ENCODE data around the gene CNTNAP2. TPM values are rescaled to one million over a fixed set of nuclear protein-coding genes. Genes with fewer than 3 reads are reported as not detected.

CNTNAP2 gene
- total and polyA plus RNA-seq, 2 of the 4 experiments (the other 2 are of a cell fraction): not detected

DNA sequence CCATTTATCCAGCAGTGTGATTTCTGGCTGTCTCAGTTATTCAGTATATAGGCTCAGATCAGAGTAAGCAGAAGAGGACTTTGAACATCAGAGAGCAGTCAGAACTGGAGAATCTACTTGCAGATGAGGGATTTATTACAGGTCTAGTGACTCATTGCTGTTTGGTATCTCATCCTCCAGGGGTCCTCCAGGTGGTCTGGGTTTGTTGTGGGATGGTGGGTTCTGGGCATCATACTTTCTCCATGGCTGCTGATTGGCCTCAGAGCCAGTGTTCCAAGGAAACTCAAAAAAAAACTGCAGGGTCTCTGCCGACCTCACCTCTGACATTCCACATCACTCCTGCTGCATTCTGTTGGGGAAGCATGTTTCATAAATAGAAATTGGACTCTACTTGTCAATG, 214.8 kb downstream of the CNTNAP2 start:
- in situ Hi-C loops (cut with MboI; ENCODE audit: low sequenced_read_pairs): no loop called here
- Histone ChIP-seq H3K56ac (ENCODE audit: extremely low read depth, insufficient read depth, low read length) (no peak overlapping the region), H2BK20ac (ENCODE audit: low read depth, low read length) (no peak overlapping the region), H3K27ac (ENCODE audit: insufficient read depth, low read length) (no peak overlapping the region), H2AK9ac (replicated peaks; ENCODE audit: low read depth, low read length, poor library complexity) (no peak overlapping the region), H4K20me1 (ENCODE audit: insufficient read depth, low read length) (no peaks in the 10 kb centered on the region), H3K4ac (ENCODE audit: low read depth, low read length) (no peak overlapping the region), H2AFZ (replicated peaks; ENCODE audit: low read length, poor library complexity) (no peak overlapping the region), H3K4me3 (ENCODE audit: insufficient read depth, low read depth, low read length) (no peak overlapping the region), H3K36me3 (ENCODE audit: control insufficient read depth, insufficient read depth, low read length) (no peaks in the 10 kb centered on the region), H3K9me1 (ENCODE audit: insufficient read depth, low read length) (no peaks in the 10 kb centered on the region), H4K91ac (ENCODE audit: insufficient read depth, low read depth, low read length) (no peak overlapping the region), H4K5ac (ENCODE audit: low read depth, low read length) (no peak overlapping the region), H3K4me2 (ENCODE audit: low read depth, low read length) (no peak overlapping the region), H3K14ac (replicated peaks; ENCODE audit: low read depth, low read length) (no peak overlapping the region), H4K8ac (ENCODE audit: low read depth in 2 of 2, low read length in 2 of 2) (no peak overlapping the region), H3K18ac (ENCODE audit: low read depth, low read length) (no peak overlapping the region), H3K27me3 (ENCODE audit: control insufficient read depth, insufficient read depth, low read length) (no peaks in the 10 kb centered on the region), H2BK5ac (ENCODE audit: low read depth, low read length, poor library complexity, severe bottlenecking) (no peak overlapping the region), H2BK120ac (ENCODE audit: low read depth, low read length) (no peak overlapping the region), H3K23ac (ENCODE audit: low read depth, low read length) (no peak overlapping the region), H2BK15ac (ENCODE audit: low read depth, low read length) (no peak overlapping the region), H3K9ac (ENCODE audit: low read depth, low read length) (no peak overlapping the region), H2AK5ac (ENCODE audit: low read depth, low read length) (no peak overlapping the region), H3K9me3 (ENCODE audit: control insufficient read depth, insufficient read depth, low read length) (peaks cover 8% of the 10 kb centered on the region), H3K79me1 (ENCODE audit: low read depth in 1 of 2, low read length in 2 of 2) (no peaks in the 10 kb centered on the region), H3K4me1 (ENCODE audit: control insufficient read depth, insufficient read depth, low read length) (no peaks in the 10 kb centered on the region)
- ATAC-seq (ENCODE audit: low read depth) (no peak), DNase-seq (no peak)
- POLR2A ChIA-PET (ENCODE audit: unreplicated experiment): no interaction called here
- no CpG with 5 or more reads among the region's 1 CpG for WGBS, 2 experiments (ENCODE audit: extremely low coverage in 2 of 2, insufficient read length in 1 of 2)
- dilution Hi-C loops (cut with HindIII; ENCODE audit: low sequenced_read_pairs, unreplicated experiment): no loop called here
- CTCF ChIA-PET: no interaction called here
- TF ChIP-seq RCOR1 (IDR thresholded peaks at IDR 0.05; ENCODE audit: insufficient replicate concordance, low read length) (no peak), POLR2A (IDR thresholded peaks at IDR 0.05; ENCODE audit: low read depth, low read length) (no peak), CEBPB (IDR thresholded peaks at IDR 0.05; ENCODE audit: low read depth, low read length) (no peak), RFX5 (IDR thresholded peaks at IDR 0.05; ENCODE audit: low read depth, low read length) (no peak), FOS (IDR thresholded peaks at IDR 0.05; ENCODE audit: low read depth, low read length) (no peak), USF2 (IDR thresholded peaks at IDR 0.05; ENCODE audit: low read depth, low read length) (no peak), CHD1 (IDR thresholded peaks at IDR 0.05; ENCODE audit: low read depth, low read length) (no peak), ELK1 (IDR thresholded peaks at IDR 0.05; ENCODE audit: borderline replicate concordance, low read depth, low read length) (no peak), MXI1 (IDR thresholded peaks at IDR 0.05; ENCODE audit: borderline replicate concordance, low read depth, low read length) (no peak), SMC3 (IDR thresholded peaks at IDR 0.05; ENCODE audit: low read depth, low read length) (no peak), MAZ (IDR thresholded peaks at IDR 0.05; ENCODE audit: borderline replicate concordance, low read depth, low read length) (no peak), CTCF (conservative IDR thresholded peaks at IDR 0.05; ENCODE audit: low read depth, low read length) (no peak)
- no TSS peak for BruUV-seq (replicated peaks)
- intact Hi-C loops (cut with micrococcal nuclease): no loop called here
